Ovary (tissue), 9 donors: ENCODE results near the gene CPNE4. TPM values are rescaled to one million over a fixed set of nuclear protein-coding genes. Genes with fewer than 3 reads are reported as not detected.

Source experiments
- DNase-seq, 5 donors: peaks; one replicate each; pipeline ENCODE4 v3.0.0-alpha.2; 2019 to 2020
- H3K27ac ChIP-seq, 2 donors: fragments of 200-600 bp; one replicate each; pipeline versions ENCODE4 v1.5.1 to v1.8.0; 2019 to 2022
- H3K27me3 ChIP-seq: fragments of 200-600 bp; one replicate; pipeline ENCODE4 v1.8.0; 2022
- H3K36me3 ChIP-seq: fragments of 200-600 bp; sonication (generic); one replicate; pipeline ENCODE4 v1.5.1; 2019
- H3K4me1 ChIP-seq: one replicate; pipeline ENCODE4 v1.8.1; 2013; ENCODE audit warnings: mild to moderate bottlenecking, moderate library complexity; ENCODE audit not compliant: insufficient read depth
- H3K4me3 ChIP-seq: fragments of 200-600 bp; sonication (generic); one replicate; pipeline ENCODE4 v1.5.1; 2017
- H3K9me3 ChIP-seq, 2 donors: fragments of 200-600 bp in 1 of 2; sonication (generic) in 1 of 2; one replicate each; pipeline versions ENCODE4 v1.5.1 to v1.8.1; 2013 to 2019; ENCODE audit warnings: mild to moderate bottlenecking in 1 of 2, moderate library complexity in 1 of 2
- CTCF ChIP-seq, 3 donors: fragments of 450-650 bp in 2 of 3; fragments of 200-600 bp in 1 of 3; IDR thresholded peaks; one replicate each; pipeline versions ENCODE4 v1.5.1 to v1.8.0; 2016 to 2022; ENCODE audit warnings: antibody characterized with exemption in 3 of 3, mild to moderate bottlenecking in 1 of 3
- EP300 ChIP-seq: sonication (generic); formaldehyde crosslinking; IDR thresholded peaks from one replicate; pipeline ENCODE4 v1.6.1; 2017; ENCODE audit warnings: antibody characterized with exemption
- POLR2A ChIP-seq: fragments of 450-650 bp; IDR thresholded peaks from one replicate; pipeline ENCODE4 v1.6.1; 2017; ENCODE audit warnings: antibody characterized with exemption, mild to moderate bottlenecking, moderate library complexity
- WGBS, 3 donors: extraction: QIAGEN DNeasy Blood & Tissue Kit in 1 of 3; methylation state at CpG; one replicate each; pipeline versions ENCODE4 v1.1.5 to v1.1.7; 2013 to 2017; 5-methylcytosine and 5-hydroxymethylcytosine counted together
- intact Hi-C, 4 donors: fragments of 100-400 bp; cut with DNase I; formaldehyde crosslinking; loops; one replicate each; pipeline versions ENCODE4 v1.11.0 to v1.15.1; 2022 to 2023
- polyA plus RNA-seq, 2 donors: library from polyadenylated mRNA; stranded (reverse); fragments of 200-250 nt in 1 of 2; fragments of 350-450 nt in 1 of 2; fragmentation: Illumina TruSeq in 1 of 2; extraction: RNeasy Lipid Tissue Mini Kit (QIAGEN cat#74804) in 1 of 2; gene quantifications; one replicate each; pipeline ENCODE4 v1.2.3, GENCODE V29; 2013 to 2014
- total RNA-seq, 7 donors: library from RNA; depleted of rRNA in 2 of 7; stranded (reverse); fragments of >200 nt in 2 of 7; fragmentation: NEBNext Ultra II Directional in 3 of 7; extraction: Animal tissue kit (Norgen Biotek cat#: 25700) in 3 of 7; gene quantifications; one replicate each; pipeline versions ENCODE4 v1.1.0 to v1.2.4, GENCODE V29; 2016 to 2023
- donor health status: DM: no; HTN: no; CAD: no; lungs with moderate emphysema.
- donor health status: DM: no; HTN: no; CAD: no.
- donor health status: Bipolar disorder and iron deficiency.
- donor health status: DM: yes; HTN: yes; CAD: no.
- donor health status: DM: no; HTN: no; CAD: no.
- donor health status: DM: yes; HTN: yes; CAD: no.

CPNE4 gene
- total and polyA plus RNA-seq, 9 donors = 0.11 to 0.27 (median 0.13) TPM; not detected in 6

GRCh38 chr3:131705099-131705498, 329.7 kb downstream of the CPNE4 start:
- WGBS, 3 donors = 30 to 38% (median 37%) methylated on average over 1 of the region's 1 CpG
- TF ChIP-seq POLR2A (no peak), EP300 (no peak), CTCF (IDR thresholded peaks at IDR 0.05) (no peak)
- no peaks in the 10 kb centered on the region for H3K4me1 ChIP-seq

DNA sequence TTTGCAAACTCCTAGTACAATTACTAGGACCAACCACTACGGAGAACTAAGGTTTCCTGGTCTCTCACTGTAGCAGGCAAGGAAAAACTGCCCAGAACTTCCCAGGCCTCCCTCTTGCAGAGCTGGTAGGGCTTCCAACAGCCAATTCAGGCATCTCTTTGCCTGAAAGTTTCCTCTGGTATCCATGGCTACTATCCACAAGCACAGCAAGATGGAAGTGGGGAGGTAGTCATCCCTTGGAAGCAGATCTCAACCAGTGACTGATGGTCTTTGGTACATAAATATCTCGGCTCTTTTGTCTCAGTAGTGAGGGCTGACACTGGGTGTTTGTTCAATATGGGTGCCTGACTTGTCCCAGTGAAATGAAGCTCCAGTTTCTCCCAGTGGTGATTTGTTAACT, 330.7 kb downstream of the CPNE4 start:
- no peak overlapping the region for H3K27ac ChIP-seq
- TF ChIP-seq CTCF (IDR thresholded peaks at IDR 0.05) (no peak), EP300 (no peak), POLR2A (no peak)
- WGBS, 3 donors = 61 to 66% (median 61%) methylated on average over 2 of the region's 2 CpGs
- intact Hi-C loops = no loop called here
- H3K4me3 ChIP-seq = no peak overlapping the region
- H3K36me3 ChIP-seq = no peaks in the 10 kb centered on the region
- no peaks in the 10 kb centered on the region for H3K9me3 ChIP-seq
- DNase-seq = no peak
- no peaks in the 10 kb centered on the region for H3K4me1 ChIP-seq
- H3K27me3 ChIP-seq = no peaks in the 10 kb centered on the region

More at GRCh38 chr3:131705099-131705498, 329.7 kb downstream of the CPNE4 start:
- Histone ChIP-seq H3K27ac (no peak overlapping the region), H3K4me3 (no peak overlapping the region), H3K36me3 (no peaks in the 10 kb centered on the region), H3K27me3 (no peaks in the 10 kb centered on the region), H3K9me3 (no peaks in the 10 kb centered on the region)
- DNase-seq = no peak
- intact Hi-C loops = no loop called here

- Histone ChIP-seq H3K36me3 (no peaks in the 10 kb centered on the region), H3K9me3 (no peaks in the 10 kb centered on the region), H3K27me3 (no peaks in the 10 kb centered on the region), H3K27ac (no peak overlapping the region), H3K4me1 (no peaks in the 10 kb centered on the region), H3K4me3 (no peak overlapping the region)
- intact Hi-C loops = no loop called here
- DNase-seq = no peak
- TF ChIP-seq EP300 (no peak), CTCF (IDR thresholded peaks at IDR 0.05) (no peak), POLR2A (no peak)
- 60 to 67% (median 65%) methylated on average over 2 of the region's 2 CpGs for WGBS, 3 donors
Measured at GRCh38 chr3:131702146-131702545, 332.7 kb downstream of the CPNE4 start.

- TF ChIP-seq POLR2A = no peak
- TF ChIP-seq EP300 = no peak
- no peak for TF ChIP-seq CTCF (IDR thresholded peaks at IDR 0.05)
- intact Hi-C loops = no loop called here
- WGBS, 3 donors = 53 to 72% (median 64%) methylated on average over 2 of the region's 2 CpGs
- H3K4me1 ChIP-seq = no peaks in the 10 kb centered on the region
- H3K27ac ChIP-seq = no peak overlapping the region
- DNase-seq = no peak
- H3K4me3 ChIP-seq = no peak overlapping the region
- H3K9me3 ChIP-seq = no peaks in the 10 kb centered on the region
- no peaks in the 10 kb centered on the region for H3K36me3 ChIP-seq
- H3K27me3 ChIP-seq = no peaks in the 10 kb centered on the region
Measured at GRCh38 chr3:131701153-131701770, 333.6 kb downstream of the CPNE4 start.
